HepG2 (cell line): Measurements from ENCODE around the gene CEL. TPM values are rescaled to one million over a fixed set of nuclear protein-coding genes. Genes with fewer than 3 reads are reported as not detected.

Source experiments
- ATAC-seq: fragments of 200-7000 bp; cut with Tn5 transposase; 3 replicates; pipeline ENCODE4 v1.9.1; 2020; ENCODE audit warnings: mild to moderate bottlenecking, moderate library complexity
- BruUV-seq: library from RNA; stranded (reverse); fragments of 400-500 nt; replicated peaks from 2 replicates; lab custom pipeline; 2021; lab: Mats Ljungman, UMichigan
- CTCF ChIA-PET: fragments of 300-600 bp; formaldehyde crosslinking; extraction: SDS; loops from one replicate; lab custom pipeline; 2021; ENCODE audit warnings: low total read pairs, inconsistent platforms, low intra/inter-chr PET ratio; lab: Yijun Ruan, JAX
- POLR2A ChIA-PET: fragments of 350-600 bp; sonication (Branson Sonifier 250); formaldehyde crosslinking; loops from one replicate; lab custom pipeline; 2020; ENCODE audit warnings: antibody characterized with exemption, inconsistent platforms; lab: Yijun Ruan, JAX
- DNase-seq: peaks from one replicate; pipeline ENCODE4 v3.0.0-alpha.2; 2015; ENCODE audit warnings: low spot score
- FAIRE-seq: peaks from 3 replicates; lab custom pipeline; 2011; peaks lifted over from hg19 to GRCh38; lab: Jason Lieb, UNC
- H2AFZ ChIP-seq: one replicate; pipeline ENCODE4 v1.6.1; 2011; ENCODE audit warnings: low read length, inconsistent platforms
- H3K27ac ChIP-seq: fragments of 300-600 bp; 3 replicates; pipeline ENCODE4 v1.8.0; 2011; ENCODE audit warnings: mixed run types, mild to moderate bottlenecking, mixed read lengths, low read length, inconsistent platforms; ENCODE audit not compliant: insufficient read depth; ENCODE audit errors: extremely low read length
- H3K27me3 ChIP-seq, 2 experiments: fragments of 200-600 bp in 1 of 2; 2 replicates in 1 of 2; 3 replicates in 1 of 2; pipeline versions ENCODE4 v1.6.0 to v1.8.0; 2011; ENCODE audit warnings: low read length in 2 of 2, mild to moderate bottlenecking in 2 of 2, moderate library complexity in 2 of 2, inconsistent platforms in 1 of 2; ENCODE audit not compliant: insufficient read depth in 2 of 2, control insufficient read depth in 1 of 2
- H3K36me3 ChIP-seq, 2 experiments: fragments of 200-600 bp in 1 of 2; replicated peaks in 1 of 2; 2 replicates in 1 of 2; 3 replicates in 1 of 2; pipeline versions ENCODE4 v1.5.1 to v1.8.0; 2011; ENCODE audit warnings: low read length in 2 of 2, inconsistent platforms in 1 of 2; ENCODE audit not compliant: insufficient read depth in 2 of 2, control insufficient read depth in 1 of 2
- H3K4me1 ChIP-seq: 2 replicates; pipeline ENCODE4 v1.5.1; 2012; ENCODE audit warnings: low read length, inconsistent platforms; ENCODE audit not compliant: insufficient read depth
- H3K4me2 ChIP-seq: 2 replicates; pipeline ENCODE4 v1.6.0; 2011; ENCODE audit warnings: low read depth, low read length, inconsistent platforms
- H3K4me3 ChIP-seq, 3 experiments: fragments of 200-600 bp in 1 of 3; sonication (generic), shearing (Covaris generic) in 1 of 3; replicated peaks in 1 of 3; 2 replicates each; pipeline ENCODE4 v1.5.1; 2011 to 2016; ENCODE audit warnings: low read length in 3 of 3, inconsistent platforms in 2 of 3, low read depth in 2 of 3, mild to moderate bottlenecking in 2 of 3, control low read depth in 1 of 3, mixed read lengths in 1 of 3; ENCODE audit not compliant: insufficient read depth in 1 of 3
- H3K79me2 ChIP-seq: one replicate; pipeline ENCODE4 v1.6.1; 2011; ENCODE audit warnings: low read length, inconsistent platforms; ENCODE audit not compliant: insufficient read depth
- H3K9ac ChIP-seq: 2 replicates; pipeline ENCODE4 v1.6.0; 2011; ENCODE audit warnings: mild to moderate bottlenecking, low read depth, low read length, inconsistent platforms; ENCODE audit not compliant: insufficient read depth
- H3K9me3 ChIP-seq: 2 replicates; pipeline ENCODE4 v1.5.1; 2012; ENCODE audit warnings: mild to moderate bottlenecking, low read length
- H4K20me1 ChIP-seq: 2 replicates; pipeline ENCODE4 v1.6.0; 2011; ENCODE audit warnings: inconsistent platforms, mild to moderate bottlenecking, low read length, moderate library complexity; ENCODE audit not compliant: insufficient read depth
- MED8 ChIP-seq: sonication (generic); formaldehyde crosslinking; IDR thresholded peaks from 2 replicates; pipeline ENCODE4 v1.8.1; 2023; ENCODE audit warnings: mild to moderate bottlenecking, missing genetic modification reagents; ENCODE audit not compliant: insufficient replicate concordance
- RFX1 ChIP-seq: fragments of 450-650 bp; IDR thresholded peaks from 2 replicates; pipeline ENCODE4 v1.6.1; 2017
- SYNCRIP ChIP-seq: fragments of 200-400 bp; formaldehyde crosslinking; IDR thresholded peaks from 2 replicates; pipeline ENCODE4 v1.6.1; 2018; ENCODE audit warnings: mild to moderate bottlenecking, low read depth, low read length; ENCODE audit not compliant: insufficient read depth
- THAP11 ChIP-seq: IDR thresholded peaks from 2 replicates; pipeline ENCODE4 v1.6.1; 2016; ENCODE audit warnings: missing biosample characterization, missing genetic modification reagents
- ZNF329 ChIP-seq: sonication (generic); formaldehyde crosslinking; IDR thresholded peaks from 2 replicates; pipeline ENCODE4 v1.9.0; 2021; ENCODE audit warnings: low read depth, mild to moderate bottlenecking, missing genetic modification reagents
- ZNF503 ChIP-seq: sonication (generic); formaldehyde crosslinking; IDR thresholded peaks from 2 replicates; pipeline ENCODE4 v1.4.0; 2020; ENCODE audit warnings: missing genetic modification reagents
- ZSCAN31 ChIP-seq: sonication (generic); formaldehyde crosslinking; IDR thresholded peaks from 2 replicates; pipeline ENCODE4 v1.5.0; 2020; ENCODE audit warnings: low read depth, mild to moderate bottlenecking, missing genetic modification reagents
- ZSCAN9 ChIP-seq: IDR thresholded peaks from 2 replicates; pipeline ENCODE4 v1.6.1; 2016; ENCODE audit warnings: borderline replicate concordance
- WGBS: methylation state at CpG from one replicate; pipeline ENCODE4 v1.1.6; 2017; ENCODE audit warnings: low lambda C conversion rate; 5-methylcytosine and 5-hydroxymethylcytosine counted together
- in situ Hi-C: cut with HindIII; loops from 2 replicates; pipeline ENCODE4 v1.10.0; 2017; ENCODE audit warnings: low pct_unique_long_range_greater_than_20kb; ENCODE audit not compliant: extremely low pct_ligation_motif_present
- intact Hi-C: fragments of 100-400 bp; cut with micrococcal nuclease; formaldehyde crosslinking; loops from one replicate; pipeline ENCODE4 v1.10.0; 2022; ENCODE audit not compliant: unreplicated experiment
- polyA plus RNA-seq, 8 experiments: library from polyadenylated mRNA; depleted of rRNA in 3 of 8; stranded (reverse) in 7 of 8; unstranded in 1 of 8; fragments of >200 nt; fragmentation: Illumina TruSeq in 4 of 8; extraction: Trizol in 4 of 8; gene quantifications; 2 replicates each; pipeline versions ENCODE4 v1.2.1 to v1.2.3, GENCODE V29; 2011 to 2016; ENCODE audit warnings: low read depth in 4 of 8, missing spikeins in 1 of 8, mixed read lengths in 1 of 8; ENCODE audit not compliant: insufficient read depth in 1 of 8
- total RNA-seq, 5 experiments: library from RNA; depleted of rRNA; stranded (reverse); fragments of >200 nt; fragmentation: Illumina TruSeq; extraction: Trizol; gene quantifications; 2 replicates each; pipeline ENCODE4 v1.2.3, GENCODE V29; 2016; ENCODE audit warnings: low read depth in 1 of 5

CEL gene
- total and polyA plus RNA-seq, 2 of the 13 experiments (the other 11 are each of a cell fraction or from before 2014, with no cell fraction given), result 0.63 to 1.5 TPM

GRCh38 chr9:133105461-133105770 lies 43.6 kb downstream of the CEL start:
- Histone ChIP-seq H4K20me1 (peaks cover 6% of the 10 kb centered on the region; the same call in 1 of the 2 replicates), H3K4me1 (no peaks in the 10 kb centered on the region), H2AFZ (no peak overlapping the region), H3K4me2 (no peak overlapping the region), H3K36me3 (peaks cover 31 to 62% of the 10 kb centered on the region in 2 experiments; a peak in 4 of 5 replicates), H3K27me3 (no peaks in the 10 kb centered on the region), H3K9me3 (no peaks in the 10 kb centered on the region)
- in situ Hi-C loops, result loop anchor here (5.0 kb wide), 1 partner anchor 42 kb away; no protein-coding TSS in a partner anchor
- BruUV-seq, result no TSS peak
- no peak for FAIRE-seq
- TF ChIP-seq ZSCAN31 (no peak), THAP11 (CRISPR knock-in tag) (no peak), SYNCRIP (no peak), ZNF503 (CRISPR knock-in tag) (no peak), RFX1 (no peak), ZSCAN9 (no peak), MED8 (CRISPR knock-in tag) (no peak), ZNF329 (no peak)
- TF ChIP-seq, all 625 proteins: peak for 0
- ATAC-seq (no peak), DNase-seq (no peak)
- no peak overlapping the region for H3K9ac ChIP-seq
- no peaks in the 10 kb centered on the region for H3K79me2 ChIP-seq
- POLR2A ChIA-PET, result no interaction called here
- intact Hi-C loops, result no loop called here
- H3K27ac ChIP-seq, result no peak overlapping the region
- no peak overlapping the region for H3K4me3 ChIP-seq
- CTCF ChIA-PET, result interaction anchor here (5.1 kb wide), 1 partner anchor 41 kb away, joined by 70 read pairs; no protein-coding TSS in a partner anchor
- 100% methylated on average over 1 of the region's 7 CpGs for WGBS
